ENCODE results near the gene RASAL3.

GRCh38 chr19:15457701-15458484 lies 6.5 kb downstream of the RASAL3 start:
- TF ChIP-seq ZFP3 (CRISPR knock-in tag; IDR thresholded peaks at IDR 0.05), result no peak
- no peak for TF ChIP-seq RARB (CRISPR knock-in tag; IDR thresholded peaks at IDR 0.05)
- TF ChIP-seq ZFP30 (CRISPR knock-in tag; IDR thresholded peaks at IDR 0.05), result no peak
- no peak for TF ChIP-seq ARNTL (CRISPR knock-in tag; IDR thresholded peaks at IDR 0.05; ENCODE audit: borderline replicate concordance, low read depth)
- no peak for TF ChIP-seq TCF4 (CRISPR knock-in tag; IDR thresholded peaks at IDR 0.05; ENCODE audit: borderline replicate concordance)
- no peak for TF ChIP-seq CREB5 (CRISPR knock-in tag; IDR thresholded peaks at IDR 0.05; ENCODE audit: low read depth)
- no peak for TF ChIP-seq CSRNP3 (CRISPR knock-in tag; IDR thresholded peaks at IDR 0.05)
